NB4 (cell line): ENCODE data around the gene MYMK.

Source experiments
- CTCF ChIP-seq: IDR thresholded peaks from one replicate; pipeline ENCODE4 v1.5.1; 2012; ENCODE audit warnings: low read depth, low read length
- MAX ChIP-seq: IDR thresholded peaks from 2 replicates; pipeline ENCODE4 v1.6.1; 2011; ENCODE audit warnings: low read depth, low read length
- MYC ChIP-seq: IDR thresholded peaks from 2 replicates; pipeline ENCODE4 v1.6.1; 2011; ENCODE audit warnings: low read depth, low read length

- no peak for TF ChIP-seq CTCF
- TF ChIP-seq MAX, result no peak
- TF ChIP-seq MYC, result no peak
Observed at GRCh38 chr9:133464638-133465037, 60.1 kb downstream of the MYMK start.
